ENCODE data around the gene FER. TPM values are rescaled to one million over a fixed set of nuclear protein-coding genes. Genes with fewer than 3 reads are reported as not detected.

The FER gene
- total and polyA plus RNA-seq, 2 experiments from 2014 or later: 10.6 to 29.4 TPM

DNA sequence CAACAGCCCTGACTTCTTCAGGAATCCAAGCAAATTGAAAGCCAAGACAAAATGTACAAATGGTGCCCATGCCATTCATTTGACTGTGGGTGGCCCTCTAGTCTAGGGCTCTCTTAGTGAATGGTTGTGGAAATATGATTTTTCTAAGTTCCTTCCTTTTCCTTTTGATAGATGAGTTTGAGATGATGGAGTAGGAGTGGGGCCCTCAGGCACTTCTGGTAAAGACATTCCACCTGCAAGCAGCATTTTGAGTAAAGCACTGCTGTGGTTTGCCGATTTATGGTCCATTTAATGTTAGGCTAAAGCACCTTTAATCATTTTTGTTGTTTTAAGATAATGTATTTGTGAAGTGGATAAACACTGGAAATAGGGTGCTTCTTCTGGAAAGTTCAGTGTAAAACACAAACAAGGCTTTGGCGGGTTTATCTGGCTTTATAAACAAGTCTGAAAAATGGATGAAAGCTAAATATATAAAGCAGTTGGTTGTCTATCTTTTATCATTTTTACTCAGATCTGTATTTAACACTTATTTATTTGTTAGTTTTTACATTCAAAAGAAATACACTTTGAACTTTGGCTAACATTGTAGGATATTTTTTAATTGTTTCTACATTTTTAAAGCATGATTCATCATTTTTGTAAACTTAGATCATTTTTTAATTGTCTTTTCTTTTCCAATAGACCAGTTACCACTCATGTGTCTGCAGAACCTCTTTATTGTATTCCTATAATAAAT, 448.6 kb downstream of the FER start:
- no peak overlapping the region for H2AFZ ChIP-seq
- H3K27me3 ChIP-seq: no peaks in the 10 kb centered on the region
- H3K36me3 ChIP-seq (replicated peaks; ENCODE audit: insufficient read depth, low read depth): no peaks in the 10 kb centered on the region
- 68% methylated on average over 2 of the region's 2 CpGs for WGBS (ENCODE audit: low lambda C conversion rate, missing lambda C conversion rate)
- H3K4me3 ChIP-seq: no peak overlapping the region
- no peaks in the 10 kb centered on the region for H4K20me1 ChIP-seq (ENCODE audit: insufficient read depth, poor library complexity, severe bottlenecking)
- H3K9me2 ChIP-seq (replicated peaks; ENCODE audit: insufficient read depth): no peaks in the 10 kb centered on the region
- peaks cover 19% of the 10 kb centered on the region for H3K4me1 ChIP-seq (ENCODE audit: insufficient read depth)
- H3K79me2 ChIP-seq: no peaks in the 10 kb centered on the region
- DNase-seq (ENCODE audit: low spot score): no peak
- no peaks in the 10 kb centered on the region for H3K9me3 ChIP-seq (ENCODE audit: low read depth)
- TF ChIP-seq, protein P1, sequence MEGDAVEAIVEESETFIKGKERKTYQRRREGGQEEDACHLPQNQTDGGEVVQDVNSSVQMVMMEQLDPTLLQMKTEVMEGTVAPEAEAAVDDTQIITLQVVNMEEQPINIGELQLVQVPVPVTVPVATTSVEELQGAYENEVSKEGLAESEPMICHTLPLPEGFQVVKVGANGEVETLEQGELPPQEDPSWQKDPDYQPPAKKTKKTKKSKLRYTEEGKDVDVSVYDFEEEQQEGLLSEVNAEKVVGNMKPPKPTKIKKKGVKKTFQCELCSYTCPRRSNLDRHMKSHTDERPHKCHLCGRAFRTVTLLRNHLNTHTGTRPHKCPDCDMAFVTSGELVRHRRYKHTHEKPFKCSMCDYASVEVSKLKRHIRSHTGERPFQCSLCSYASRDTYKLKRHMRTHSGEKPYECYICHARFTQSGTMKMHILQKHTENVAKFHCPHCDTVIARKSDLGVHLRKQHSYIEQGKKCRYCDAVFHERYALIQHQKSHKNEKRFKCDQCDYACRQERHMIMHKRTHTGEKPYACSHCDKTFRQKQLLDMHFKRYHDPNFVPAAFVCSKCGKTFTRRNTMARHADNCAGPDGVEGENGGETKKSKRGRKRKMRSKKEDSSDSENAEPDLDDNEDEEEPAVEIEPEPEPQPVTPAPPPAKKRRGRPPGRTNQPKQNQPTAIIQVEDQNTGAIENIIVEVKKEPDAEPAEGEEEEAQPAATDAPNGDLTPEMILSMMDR (IDR thresholded peaks at IDR 0.05; ENCODE audit: poor library complexity): no peak
- no peak for TF ChIP-seq EZH2 (IDR thresholded peaks at IDR 0.05; ENCODE audit: borderline replicate concordance)
- no peak for TF ChIP-seq EZH2phosphoT487 (IDR thresholded peaks at IDR 0.05; ENCODE audit: low read depth, severe bottlenecking, unreplicated experiment)
- no peak overlapping the region for H3K4me2 ChIP-seq
- no peak overlapping the region for H3K27ac ChIP-seq

DNA sequence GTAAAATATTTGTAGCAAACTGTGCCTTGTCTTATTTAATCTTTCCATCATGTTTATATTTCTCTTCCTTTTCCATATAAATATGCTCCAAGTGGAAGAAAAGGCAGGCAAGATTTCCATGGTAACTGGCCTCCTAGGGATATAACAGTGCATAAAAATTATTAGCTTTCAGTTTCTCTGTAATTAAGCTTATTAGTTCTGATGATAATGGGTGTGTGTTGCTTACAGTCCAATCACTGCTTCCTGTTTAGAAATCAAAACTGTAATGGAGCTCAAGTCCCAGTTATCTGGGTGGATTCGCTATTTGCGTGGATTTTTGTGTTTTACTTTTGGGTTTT, 449.1 kb downstream of the FER start:
- no peaks in the 10 kb centered on the region for H4K20me1 ChIP-seq (ENCODE audit: insufficient read depth, poor library complexity, severe bottlenecking)
- 92% methylated on average over 2 of the region's 2 CpGs for WGBS (ENCODE audit: low lambda C conversion rate, missing lambda C conversion rate)
- H3K36me3 ChIP-seq (replicated peaks; ENCODE audit: insufficient read depth, low read depth): no peaks in the 10 kb centered on the region
- no peak overlapping the region for H3K4me2 ChIP-seq
- no peaks in the 10 kb centered on the region for H3K9me2 ChIP-seq (replicated peaks; ENCODE audit: insufficient read depth)
- H3K9me3 ChIP-seq (ENCODE audit: low read depth): no peaks in the 10 kb centered on the region
- no peaks in the 10 kb centered on the region for H3K79me2 ChIP-seq
- H3K27me3 ChIP-seq: no peaks in the 10 kb centered on the region
- TF ChIP-seq EZH2phosphoT487 (IDR thresholded peaks at IDR 0.05; ENCODE audit: low read depth, severe bottlenecking, unreplicated experiment) (no peak), EZH2 (IDR thresholded peaks at IDR 0.05; ENCODE audit: borderline replicate concordance) (no peak)
- TF ChIP-seq, protein P1 (IDR thresholded peaks at IDR 0.05; ENCODE audit: poor library complexity): no peak
- H2AFZ ChIP-seq: no peak overlapping the region
- H3K27ac ChIP-seq: no peak overlapping the region
- no peak for DNase-seq (ENCODE audit: low spot score)
- peaks cover 18% of the 10 kb centered on the region for H3K4me1 ChIP-seq (ENCODE audit: insufficient read depth)
- no peak overlapping the region for H3K4me3 ChIP-seq

DNA sequence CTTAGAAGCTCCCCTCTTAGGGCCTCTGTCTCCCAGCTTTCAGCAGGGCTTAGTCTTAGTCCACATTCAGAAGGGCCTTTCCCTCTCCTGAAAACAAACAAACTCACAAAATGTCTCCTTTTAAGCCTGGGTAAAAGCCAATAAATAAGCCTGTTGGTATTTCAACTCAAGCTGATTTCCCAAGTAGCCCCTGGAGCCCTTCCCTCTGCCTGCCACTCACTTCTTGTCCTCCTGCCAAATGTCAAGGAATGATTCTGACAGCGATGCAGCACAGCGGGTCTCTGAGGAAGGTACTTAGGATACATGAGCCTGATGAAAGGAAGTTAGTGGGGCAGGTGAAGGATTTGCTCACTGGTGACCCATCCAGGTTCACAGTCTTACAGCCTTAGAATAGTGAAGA, 451.6 kb downstream of the FER start:
- no peak overlapping the region for H2AFZ ChIP-seq
- WGBS (ENCODE audit: low lambda C conversion rate, missing lambda C conversion rate): 70% methylated on average over 2 of the region's 2 CpGs
- H3K27ac ChIP-seq: no peak overlapping the region
- TF ChIP-seq EZH2phosphoT487 (IDR thresholded peaks at IDR 0.05; ENCODE audit: low read depth, severe bottlenecking, unreplicated experiment): no peak
- TF ChIP-seq EZH2 (IDR thresholded peaks at IDR 0.05; ENCODE audit: borderline replicate concordance): no peak
- TF ChIP-seq, protein P1 (IDR thresholded peaks at IDR 0.05; ENCODE audit: poor library complexity): no peak
- H3K4me2 ChIP-seq: no peak overlapping the region
- H4K20me1 ChIP-seq (ENCODE audit: insufficient read depth, poor library complexity, severe bottlenecking): no peaks in the 10 kb centered on the region
- H3K4me3 ChIP-seq: no peak overlapping the region
- H3K9me2 ChIP-seq (replicated peaks; ENCODE audit: insufficient read depth): no peaks in the 10 kb centered on the region
- no peaks in the 10 kb centered on the region for H3K79me2 ChIP-seq
- H3K9me3 ChIP-seq (ENCODE audit: low read depth): no peaks in the 10 kb centered on the region
- H3K36me3 ChIP-seq (replicated peaks; ENCODE audit: insufficient read depth, low read depth): no peaks in the 10 kb centered on the region
- no peak for DNase-seq (ENCODE audit: low spot score)
- no peaks in the 10 kb centered on the region for H3K4me1 ChIP-seq (ENCODE audit: insufficient read depth)
- no peaks in the 10 kb centered on the region for H3K27me3 ChIP-seq
